ENCODE results near the gene HOXA4.

HOXA4 gene

GRCh38 chr7:27083646-27084045 is 46.9 kb downstream of the HOXA4 start:
- no peaks in the 10 kb centered on the region for H3K9me2 ChIP-seq (replicated peaks; ENCODE audit: low read depth, low read length)
- H3F3A ChIP-seq (ENCODE audit: low read depth), result no peaks in the 10 kb centered on the region
- no peak overlapping the region for H3K4me2 ChIP-seq (ENCODE audit: low read depth, low read length, poor library complexity, severe bottlenecking)
- no peak overlapping the region for H3K4me3 ChIP-seq (ENCODE audit: low read length, poor library complexity, severe bottlenecking)
- H3K9me3 ChIP-seq (ENCODE audit: insufficient read depth, low read depth, low read length), result no peaks in the 10 kb centered on the region
- peaks cover 4% of the 10 kb centered on the region for H3K4me1 ChIP-seq (ENCODE audit: insufficient read depth, low read length, poor library complexity, severe bottlenecking)
- H3K27me3 ChIP-seq (ENCODE audit: insufficient read depth, low read length, poor library complexity, severe bottlenecking), result no peaks in the 10 kb centered on the region
- no peaks in the 10 kb centered on the region for H3K79me2 ChIP-seq (ENCODE audit: insufficient read depth, low read length)
- H4K20me1 ChIP-seq (ENCODE audit: insufficient read depth, low read length, poor library complexity, severe bottlenecking), result no peaks in the 10 kb centered on the region
- no peak for TF ChIP-seq EZH2phosphoT487 (IDR thresholded peaks at IDR 0.05; ENCODE audit: borderline replicate concordance)
- TF ChIP-seq, protein P1, sequence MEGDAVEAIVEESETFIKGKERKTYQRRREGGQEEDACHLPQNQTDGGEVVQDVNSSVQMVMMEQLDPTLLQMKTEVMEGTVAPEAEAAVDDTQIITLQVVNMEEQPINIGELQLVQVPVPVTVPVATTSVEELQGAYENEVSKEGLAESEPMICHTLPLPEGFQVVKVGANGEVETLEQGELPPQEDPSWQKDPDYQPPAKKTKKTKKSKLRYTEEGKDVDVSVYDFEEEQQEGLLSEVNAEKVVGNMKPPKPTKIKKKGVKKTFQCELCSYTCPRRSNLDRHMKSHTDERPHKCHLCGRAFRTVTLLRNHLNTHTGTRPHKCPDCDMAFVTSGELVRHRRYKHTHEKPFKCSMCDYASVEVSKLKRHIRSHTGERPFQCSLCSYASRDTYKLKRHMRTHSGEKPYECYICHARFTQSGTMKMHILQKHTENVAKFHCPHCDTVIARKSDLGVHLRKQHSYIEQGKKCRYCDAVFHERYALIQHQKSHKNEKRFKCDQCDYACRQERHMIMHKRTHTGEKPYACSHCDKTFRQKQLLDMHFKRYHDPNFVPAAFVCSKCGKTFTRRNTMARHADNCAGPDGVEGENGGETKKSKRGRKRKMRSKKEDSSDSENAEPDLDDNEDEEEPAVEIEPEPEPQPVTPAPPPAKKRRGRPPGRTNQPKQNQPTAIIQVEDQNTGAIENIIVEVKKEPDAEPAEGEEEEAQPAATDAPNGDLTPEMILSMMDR (conservative IDR thresholded peaks at IDR 0.05; ENCODE audit: low read length), result no peak
- no peak overlapping the region for H3K9ac ChIP-seq (ENCODE audit: low read depth, low read length, poor library complexity, severe bottlenecking)
- H3K36me3 ChIP-seq (ENCODE audit: insufficient read depth, low read length), result no peaks in the 10 kb centered on the region
- H2AFZ ChIP-seq (ENCODE audit: low read length), result no peak overlapping the region

DNA sequence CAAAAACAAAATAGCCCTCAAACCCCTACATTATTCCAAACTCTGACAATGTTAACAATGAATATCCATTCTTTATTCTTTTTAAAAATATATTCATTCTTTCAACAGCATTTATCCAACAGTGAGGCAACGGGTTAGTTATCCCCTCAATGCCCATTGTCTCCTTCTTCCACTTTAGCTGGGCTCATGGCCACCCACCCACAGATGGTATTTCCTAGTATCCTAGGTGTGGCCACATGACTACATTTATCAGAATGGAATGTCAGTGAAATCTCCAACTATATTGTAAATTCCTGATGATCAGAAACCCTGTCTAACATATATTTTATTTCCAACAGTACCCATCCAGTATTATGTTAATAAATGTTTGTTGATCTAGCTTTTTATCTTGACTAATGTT is 48.4 kb downstream of the HOXA4 start:
- Histone ChIP-seq H3K9me2 (replicated peaks; ENCODE audit: low read depth, low read length) (no peaks in the 10 kb centered on the region), H3K9ac (ENCODE audit: low read depth, low read length, poor library complexity, severe bottlenecking) (no peak overlapping the region), H3K27me3 (ENCODE audit: insufficient read depth, low read length, poor library complexity, severe bottlenecking) (no peaks in the 10 kb centered on the region), H2AFZ (ENCODE audit: low read length) (no peak overlapping the region), H3K4me3 (ENCODE audit: low read length, poor library complexity, severe bottlenecking) (no peak overlapping the region), H3K36me3 (ENCODE audit: insufficient read depth, low read length) (no peaks in the 10 kb centered on the region), H3K4me2 (ENCODE audit: low read depth, low read length, poor library complexity, severe bottlenecking) (no peak overlapping the region), H3K9me3 (ENCODE audit: insufficient read depth, low read depth, low read length) (no peaks in the 10 kb centered on the region), H4K20me1 (ENCODE audit: insufficient read depth, low read length, poor library complexity, severe bottlenecking) (no peaks in the 10 kb centered on the region), H3K4me1 (ENCODE audit: insufficient read depth, low read length, poor library complexity, severe bottlenecking) (peaks cover 4% of the 10 kb centered on the region), H3K79me2 (ENCODE audit: insufficient read depth, low read length) (no peaks in the 10 kb centered on the region), H3F3A (ENCODE audit: low read depth) (no peaks in the 10 kb centered on the region)
- TF ChIP-seq, protein P1 (conservative IDR thresholded peaks at IDR 0.05; ENCODE audit: low read length), result no peak
- no peak for TF ChIP-seq EZH2phosphoT487 (IDR thresholded peaks at IDR 0.05; ENCODE audit: borderline replicate concordance)

GRCh38 chr7:27080844-27081436 is 49.6 kb downstream of the HOXA4 start:
- Histone ChIP-seq H2AFZ (ENCODE audit: low read length) (no peak overlapping the region), H3K27me3 (ENCODE audit: insufficient read depth, low read length, poor library complexity, severe bottlenecking) (no peaks in the 10 kb centered on the region), H3K4me3 (ENCODE audit: low read length, poor library complexity, severe bottlenecking) (no peak overlapping the region), H3K9ac (ENCODE audit: low read depth, low read length, poor library complexity, severe bottlenecking) (no peak overlapping the region), H3K36me3 (ENCODE audit: insufficient read depth, low read length) (no peaks in the 10 kb centered on the region), H3K9me2 (replicated peaks; ENCODE audit: low read depth, low read length) (no peaks in the 10 kb centered on the region), H3K79me2 (ENCODE audit: insufficient read depth, low read length) (no peaks in the 10 kb centered on the region), H3K9me3 (ENCODE audit: insufficient read depth, low read depth, low read length) (no peaks in the 10 kb centered on the region), H4K20me1 (ENCODE audit: insufficient read depth, low read length, poor library complexity, severe bottlenecking) (no peaks in the 10 kb centered on the region), H3K4me1 (ENCODE audit: insufficient read depth, low read length, poor library complexity, severe bottlenecking) (peaks cover 4% of the 10 kb centered on the region), H3F3A (ENCODE audit: low read depth) (no peaks in the 10 kb centered on the region), H3K4me2 (ENCODE audit: low read depth, low read length, poor library complexity, severe bottlenecking) (no peak overlapping the region)
- TF ChIP-seq, protein P1 (conservative IDR thresholded peaks at IDR 0.05; ENCODE audit: low read length), result no peak
- no peak for TF ChIP-seq EZH2phosphoT487 (IDR thresholded peaks at IDR 0.05; ENCODE audit: borderline replicate concordance)

Data from Loucy (cell line).